AG08395 (cell line): ENCODE results near the gene KRTAP1-3.
"Not testable (repeated sequence)": the region's sequence is repeated elsewhere in the genome, so short reads cannot be mapped to it uniquely, and the experiment has no call there.

ENCODE experiments used
- DNase-seq: peaks from one replicate; pipeline ENCODE4 v3.0.0; 2012; ENCODE audit warnings: mixed read lengths, low spot score

The KRTAP1-3 gene

GRCh38 chr17:41034346-41034935 lies at the start of gene KRTAP1-3:
Gene KRTAP1-3 (minus strand): TSS chr17:41034874. CDS start chr17:41034821, 53 bp downstream.
- DNase-seq: not testable (repeated sequence)

- DNase-seq: not testable (repeated sequence)
These were observed 49.6 kb upstream of the KRTAP1-3 start, which contains the start of gene KRTAP4-7 for GRCh38 chr17:41084100-41084856. Gene KRTAP4-7 (plus strand): TSS chr17:41084150. CDS start chr17:41084207, 57 bp downstream.

GRCh38 chr17:41083427-41083826 lies 48.8 kb upstream of the KRTAP1-3 start:
- DNase-seq: not testable (repeated sequence)

GRCh38 chr17:41082626-41083025 lies 48.0 kb upstream of the KRTAP1-3 start:
- DNase-seq: no peak

GRCh38 chr17:41076788-41077187 lies 42.1 kb upstream of the KRTAP1-3 start:
- no peak for DNase-seq

GRCh38 chr17:41073676-41074075 lies 39.0 kb upstream of the KRTAP1-3 start:
- DNase-seq: no peak

- no peak for DNase-seq
These were observed 37.1 kb upstream of the KRTAP1-3 start for GRCh38 chr17:41071606-41072360.

- no peak for DNase-seq
These were observed 34.4 kb upstream of the KRTAP1-3 start for GRCh38 chr17:41069031-41069430.

GRCh38 chr17:41067281-41067680 lies 32.6 kb upstream of the KRTAP1-3 start:
- DNase-seq: no peak

- DNase-seq: peak; percentile 74
These were observed 31.4 kb upstream of the KRTAP1-3 start, which contains the start of gene KRTAP2-4 for GRCh38 chr17:41065829-41066624. Gene KRTAP2-4 (minus strand): TSS chr17:41065879. CDS start chr17:41065845, 34 bp downstream.

- not testable (repeated sequence) for DNase-seq
These were observed 30.5 kb upstream of the KRTAP1-3 start for GRCh38 chr17:41065016-41065689.

GRCh38 chr17:41064301-41064700 lies 29.6 kb upstream of the KRTAP1-3 start:
- no peak for DNase-seq

- no peak for DNase-seq
These were observed 28.8 kb upstream of the KRTAP1-3 start for GRCh38 chr17:41063449-41063848.

- DNase-seq: peak; percentile 81
These were observed 27.3 kb upstream of the KRTAP1-3 start for GRCh38 chr17:41061964-41062363.

GRCh38 chr17:41060052-41060604 lies 25.5 kb upstream of the KRTAP1-3 start, which contains the start of gene KRTAP2-3:
Gene KRTAP2-3 (minus strand): TSS chr17:41060114. CDS start chr17:41060050, 64 bp downstream.
- DNase-seq: peak; percentile 75

GRCh38 chr17:41059276-41060051 lies 24.8 kb upstream of the KRTAP1-3 start:
- peak; percentile 68 for DNase-seq

- DNase-seq: no peak
These were observed 24.1 kb upstream of the KRTAP1-3 start for GRCh38 chr17:41058741-41059140.

GRCh38 chr17:41057547-41057946 lies 22.9 kb upstream of the KRTAP1-3 start:
- no peak for DNase-seq

- DNase-seq: not testable (repeated sequence)
These were observed 20.5 kb upstream of the KRTAP1-3 start, which contains the start of gene KRTAP2-2 for GRCh38 chr17:41055130-41055529. Gene KRTAP2-2 (minus strand): TSS chr17:41055230. CDS start chr17:41055211, 19 bp downstream.

- not testable (repeated sequence) for DNase-seq
These were observed 19.9 kb upstream of the KRTAP1-3 start for GRCh38 chr17:41054556-41054955.
